Ishikawa (cell line): Measurements from ENCODE around the gene WNT6.

ENCODE experiments used
- CEBPB ChIP-seq: IDR thresholded peaks from 2 replicates; pipeline ENCODE4 v1.6.1; 2012
- EP300 ChIP-seq: IDR thresholded peaks from 2 replicates; pipeline ENCODE4 v1.6.1; 2012; ENCODE audit warnings: borderline replicate concordance
- RAD21 ChIP-seq: IDR thresholded peaks from 2 replicates; pipeline ENCODE4 v1.6.1; 2012; ENCODE audit warnings: low read depth
- TF ChIP-seq, protein P1 (sequence below): IDR thresholded peaks from 2 replicates; pipeline ENCODE4 v1.6.1; 2012

DNA sequence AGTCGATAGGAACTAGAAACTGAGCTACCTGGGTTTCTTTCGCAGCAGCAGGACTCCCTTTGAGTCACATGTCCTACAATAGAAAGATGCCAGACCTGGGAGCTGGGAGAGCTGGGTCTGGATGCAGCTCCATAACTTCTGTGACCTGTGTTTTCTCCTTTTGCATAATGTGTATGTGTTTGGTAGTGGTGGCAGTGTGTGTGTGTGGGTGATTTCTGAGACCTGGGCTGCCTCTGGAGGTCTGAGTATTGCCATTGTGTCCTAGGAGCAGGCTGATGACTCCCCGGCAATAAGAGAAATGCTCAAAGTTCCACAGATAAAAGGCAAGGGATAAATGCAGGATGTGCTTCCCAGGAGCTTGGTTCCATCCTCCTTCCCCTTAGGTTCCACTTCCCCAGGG lies 27.5 kb downstream of the WNT6 start:
- TF ChIP-seq RAD21 (no peak), EP300 (no peak), CEBPB (no peak)
- TF ChIP-seq, protein P1, sequence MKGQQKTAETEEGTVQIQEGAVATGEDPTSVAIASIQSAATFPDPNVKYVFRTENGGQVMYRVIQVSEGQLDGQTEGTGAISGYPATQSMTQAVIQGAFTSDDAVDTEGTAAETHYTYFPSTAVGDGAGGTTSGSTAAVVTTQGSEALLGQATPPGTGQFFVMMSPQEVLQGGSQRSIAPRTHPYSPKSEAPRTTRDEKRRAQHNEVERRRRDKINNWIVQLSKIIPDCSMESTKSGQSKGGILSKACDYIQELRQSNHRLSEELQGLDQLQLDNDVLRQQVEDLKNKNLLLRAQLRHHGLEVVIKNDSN, result no peak
